ENCODE measurements around the gene LRMDA.

The LRMDA gene

GRCh38 chr10:76338187-76338586 is 906.8 kb downstream of the LRMDA start:
- no peak for DNase-seq (ENCODE audit: low read depth)

DNA sequence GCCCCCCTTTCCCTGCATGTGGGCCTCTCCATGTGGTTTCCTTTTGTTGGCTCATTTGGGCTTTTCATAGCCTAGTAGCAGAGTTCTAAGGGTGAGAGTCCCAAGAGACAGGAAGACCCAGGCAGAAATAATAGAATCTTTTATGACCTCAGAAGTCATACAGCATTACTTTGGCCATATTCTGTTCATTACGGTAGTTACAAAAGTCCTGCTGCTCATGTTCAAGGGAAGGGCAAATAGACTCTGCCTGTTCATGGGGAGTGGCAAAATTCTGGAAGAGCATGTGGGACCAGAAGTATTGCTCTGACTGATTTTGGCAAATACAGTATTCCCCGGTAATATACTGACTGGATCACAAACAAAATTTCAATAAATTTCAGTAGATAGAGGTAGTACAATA is 910.3 kb downstream of the LRMDA start:
- DNase-seq (ENCODE audit: low read depth), result no peak

- no peak for DNase-seq (ENCODE audit: low read depth)
Measured at GRCh38 chr10:76342996-76343395, 911.6 kb downstream of the LRMDA start.

DNA sequence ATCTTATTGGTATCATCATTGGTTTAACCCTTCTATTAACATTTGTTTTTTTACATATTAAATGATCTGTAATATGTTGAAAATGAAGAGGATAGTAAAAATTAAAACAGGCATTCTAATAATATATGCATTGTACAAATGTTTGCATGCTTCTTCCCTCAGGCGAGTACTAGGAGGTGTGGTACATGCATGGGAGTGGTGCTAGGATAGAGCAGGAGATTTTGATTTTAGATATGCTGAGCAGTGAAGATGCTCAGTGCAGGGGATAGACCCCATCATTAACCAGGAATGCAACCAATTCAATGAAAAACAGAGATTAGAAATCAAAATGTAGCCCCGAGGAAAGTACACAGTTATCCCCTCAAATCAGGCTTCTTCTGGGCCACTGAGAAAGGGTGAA is 916.4 kb downstream of the LRMDA start:
- DNase-seq (ENCODE audit: low read depth), result no peak

- no peak for DNase-seq (ENCODE audit: low read depth)
Measured at GRCh38 chr10:76350583-76350982, 919.2 kb downstream of the LRMDA start.

- no peak for DNase-seq (ENCODE audit: low read depth)
Measured at GRCh38 chr10:76352300-76352699, 920.9 kb downstream of the LRMDA start.

- no peak for DNase-seq (ENCODE audit: low read depth)
Measured at GRCh38 chr10:76353237-76353851, 921.9 kb downstream of the LRMDA start.

DNA sequence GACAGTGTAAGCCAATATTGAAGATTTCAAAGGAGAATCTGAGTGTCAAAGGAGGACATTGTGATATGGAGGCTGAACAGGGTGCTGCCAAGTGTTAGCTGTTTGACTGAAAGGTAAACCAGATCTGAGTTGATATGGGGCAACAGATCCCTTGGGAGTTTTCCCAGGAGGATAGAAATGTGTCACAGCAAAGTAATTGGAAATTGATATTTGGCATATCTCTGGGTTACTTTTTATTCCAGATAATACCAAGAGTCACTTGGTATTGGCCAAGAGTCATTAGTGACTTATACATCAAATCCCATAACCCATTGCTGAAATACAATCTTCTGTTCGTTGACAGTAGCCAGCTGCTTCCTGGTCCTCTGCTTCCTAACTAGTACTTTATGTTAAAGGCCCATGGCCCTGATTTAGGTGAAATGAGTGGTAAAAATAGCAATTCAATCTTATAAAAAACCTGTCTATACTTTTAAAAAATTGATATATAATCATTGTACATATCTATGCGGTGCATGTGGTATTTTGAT is 922.9 kb downstream of the LRMDA start:
- no peak for DNase-seq (ENCODE audit: low read depth)

GRCh38 chr10:76354921-76355320 is 923.5 kb downstream of the LRMDA start:
- no peak for DNase-seq (ENCODE audit: low read depth)

DNA sequence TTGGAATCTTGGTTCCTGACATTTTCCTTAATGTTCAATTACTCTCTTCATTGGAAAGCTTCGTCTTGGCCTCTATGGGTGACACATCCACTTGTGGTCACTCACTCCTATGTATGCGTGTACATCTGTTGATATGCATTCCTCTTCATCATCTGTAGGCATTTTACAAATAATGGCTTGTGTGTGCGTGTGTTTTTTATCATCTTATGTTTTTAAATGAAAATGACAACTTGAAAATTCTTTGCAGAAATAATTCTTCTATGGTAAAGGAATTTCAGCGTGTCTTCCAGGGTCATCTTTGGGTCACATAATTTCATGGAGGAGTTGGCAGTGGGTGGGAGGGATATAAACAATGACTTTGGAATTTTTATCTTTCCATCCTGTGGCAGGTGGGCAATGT is 925.1 kb downstream of the LRMDA start:
- no peak for DNase-seq (ENCODE audit: low read depth)

DNA sequence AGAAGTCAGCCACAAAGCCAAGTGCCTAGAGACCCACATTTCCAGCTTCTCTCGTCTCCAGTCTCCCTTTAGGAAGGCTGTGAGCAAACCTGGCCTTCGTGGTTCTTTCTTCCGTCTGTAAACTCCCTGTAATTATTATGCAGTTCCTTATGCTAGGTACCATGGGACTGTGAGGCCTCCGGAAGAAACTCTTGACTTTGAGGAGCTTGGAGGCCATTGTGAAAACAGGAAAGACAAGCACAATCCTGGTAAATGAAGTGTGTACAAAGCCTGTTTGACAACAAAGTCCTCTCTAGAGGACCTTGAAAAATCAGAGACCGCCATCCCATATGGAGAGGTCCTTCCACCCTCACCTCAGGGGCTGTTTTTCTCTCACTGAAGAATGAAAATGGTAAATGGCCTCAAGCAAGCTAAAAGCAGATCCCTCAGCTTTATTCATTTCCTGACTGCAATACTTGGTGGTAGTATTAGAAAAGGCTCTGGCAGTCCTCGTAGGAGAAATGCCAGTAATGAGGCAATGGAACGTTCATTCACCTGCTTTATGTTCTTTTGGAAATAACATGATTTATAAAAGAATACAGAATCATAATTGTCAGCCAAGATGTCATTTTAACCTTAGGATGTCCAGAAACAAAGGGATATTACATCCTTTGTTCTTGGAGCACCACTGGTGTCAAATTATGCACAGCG is 926.4 kb downstream of the LRMDA start:
- no peak for DNase-seq (ENCODE audit: low read depth)

GRCh38 chr10:76358743-76359395 is 927.4 kb downstream of the LRMDA start:
- no peak for DNase-seq (ENCODE audit: low read depth)

DNA sequence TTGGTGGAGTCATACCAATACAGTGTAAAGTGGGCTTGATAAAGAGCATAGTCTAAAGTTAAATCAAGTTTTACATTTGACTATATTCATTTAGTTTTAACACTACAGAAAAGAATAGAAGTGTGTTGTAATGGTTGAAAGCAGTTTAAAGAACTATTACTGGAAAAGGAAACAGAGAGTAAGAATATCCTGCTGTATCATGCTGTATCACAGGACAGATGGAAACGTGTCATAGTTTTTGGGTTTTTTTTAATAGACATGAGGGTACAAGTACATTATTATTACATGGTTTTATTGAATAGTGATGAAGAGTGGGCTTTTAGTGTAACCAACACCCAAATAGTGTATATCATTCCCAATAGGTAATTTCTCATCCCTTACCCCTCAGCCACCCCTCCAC is 944.3 kb downstream of the LRMDA start:
- DNase-seq (ENCODE audit: low read depth), result no peak

GRCh38 chr10:76382381-76382851 is 951.0 kb downstream of the LRMDA start:
- DNase-seq (ENCODE audit: low read depth), result no peak

DNA sequence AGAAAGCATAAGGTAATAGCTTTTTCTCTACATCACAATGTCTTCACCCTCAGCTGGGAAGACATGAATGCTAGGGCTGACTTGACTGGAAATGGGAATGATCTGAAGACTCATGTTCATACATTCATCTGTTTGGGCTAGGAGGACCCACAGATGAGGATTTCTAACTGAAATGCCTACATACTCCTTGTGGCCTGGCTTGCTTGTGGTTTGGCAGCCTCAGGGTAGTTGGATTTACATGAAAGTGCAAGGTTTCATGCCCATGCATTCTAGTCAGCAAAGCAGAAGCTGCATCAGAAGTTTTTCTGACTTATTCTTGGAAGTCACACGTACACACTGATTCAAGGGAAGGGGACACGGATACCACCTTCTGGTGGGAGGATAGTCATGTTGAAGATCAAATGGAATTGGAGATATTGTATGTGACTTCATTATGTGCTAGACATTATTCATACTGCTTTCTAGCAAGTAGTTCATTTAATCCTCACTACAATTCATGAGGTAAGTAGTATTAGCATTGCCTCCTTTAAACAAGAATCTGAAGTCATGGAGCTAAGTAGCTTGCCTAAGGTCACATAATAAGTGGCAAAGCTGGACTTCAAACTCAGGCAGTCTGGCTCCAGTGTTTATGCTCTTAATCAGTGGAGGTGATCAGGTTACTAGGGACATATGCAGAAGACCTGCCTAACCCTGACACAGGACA is 957.0 kb downstream of the LRMDA start:
- no peak for DNase-seq (ENCODE audit: low read depth)

GRCh38 chr10:76393875-76394706 is 962.7 kb downstream of the LRMDA start:
- DNase-seq (ENCODE audit: low read depth), result no peak

DNA sequence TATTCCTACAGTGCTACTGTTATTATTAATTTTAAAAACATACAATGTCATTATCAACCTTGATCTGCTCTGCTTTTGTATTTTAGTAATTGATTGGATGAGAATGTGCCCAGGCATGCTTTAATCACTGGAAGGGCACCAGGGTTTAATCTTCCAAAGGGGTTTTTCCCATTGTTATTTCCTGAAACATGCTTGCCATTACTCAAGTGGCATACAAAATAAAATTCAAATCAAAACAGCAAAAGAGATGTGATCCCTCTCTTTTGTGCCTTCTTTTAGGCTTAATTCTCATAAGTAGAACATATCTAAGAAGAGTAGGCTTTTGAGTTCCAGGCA is 963.3 kb downstream of the LRMDA start:
- no peak for DNase-seq (ENCODE audit: low read depth)

- DNase-seq (ENCODE audit: low read depth), result no peak
Measured at GRCh38 chr10:76395251-76395650, 963.8 kb downstream of the LRMDA start.

DNA sequence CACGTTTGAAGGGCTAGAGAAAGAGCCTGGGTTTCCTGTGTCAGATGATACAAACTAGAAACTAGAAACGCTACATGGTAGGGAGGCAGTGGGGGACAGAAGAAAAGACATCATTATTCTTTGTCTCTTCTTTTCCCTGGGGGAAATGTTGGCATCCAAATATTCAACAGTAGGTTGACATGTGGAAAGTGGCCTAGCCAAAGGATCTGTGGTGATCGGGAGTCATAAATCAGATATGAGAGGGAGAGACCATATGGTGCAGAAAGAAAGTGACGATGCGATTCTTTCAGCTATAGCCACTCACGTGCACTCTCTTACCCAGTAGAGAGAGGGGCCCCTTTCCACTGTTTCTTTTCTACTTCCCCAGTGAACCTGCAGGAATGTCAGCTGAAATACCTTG is 964.7 kb downstream of the LRMDA start:
- no peak for DNase-seq (ENCODE audit: low read depth)

GRCh38 chr10:76397181-76398042 is 966.0 kb downstream of the LRMDA start:
- no peak for DNase-seq (ENCODE audit: low read depth)

Measured in T follicular helper cell (primary cell).